GM18868 (cell line): ENCODE measurements around the gene OSBPL6.
"Not testable (repeated sequence)": the region's sequence is repeated elsewhere in the genome, so short reads cannot be mapped to it uniquely, and the experiment has no call there.

Source experiments
- ATAC-seq: cut with Tn5 transposase; IDR thresholded peaks from one replicate; pipeline ENCODE4 v1.9.1; 2021; ENCODE audit warnings: mild to moderate bottlenecking, moderate library complexity; ENCODE audit not compliant: unreplicated experiment

OSBPL6 gene

DNA sequence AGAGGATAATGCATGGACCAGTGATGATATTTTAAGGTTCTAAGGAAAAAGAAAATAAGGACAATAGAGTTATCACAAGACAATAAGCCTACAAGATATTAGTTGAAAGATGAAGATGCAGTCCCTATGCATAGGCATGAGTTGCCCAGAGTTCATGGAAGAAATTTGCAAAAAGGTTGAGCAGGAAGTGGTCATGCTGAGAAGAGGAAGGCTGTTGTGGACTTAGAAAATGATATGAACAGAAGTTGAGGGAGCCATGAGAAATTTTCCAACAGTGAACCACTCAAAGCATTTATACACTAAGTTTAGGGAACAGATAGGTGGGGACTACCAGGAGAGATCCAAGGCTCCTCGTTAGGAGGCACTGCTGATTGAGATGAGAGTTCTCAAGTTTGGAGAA, 3.5 kb downstream of the OSBPL6 start:
- no peak for ATAC-seq

DNA sequence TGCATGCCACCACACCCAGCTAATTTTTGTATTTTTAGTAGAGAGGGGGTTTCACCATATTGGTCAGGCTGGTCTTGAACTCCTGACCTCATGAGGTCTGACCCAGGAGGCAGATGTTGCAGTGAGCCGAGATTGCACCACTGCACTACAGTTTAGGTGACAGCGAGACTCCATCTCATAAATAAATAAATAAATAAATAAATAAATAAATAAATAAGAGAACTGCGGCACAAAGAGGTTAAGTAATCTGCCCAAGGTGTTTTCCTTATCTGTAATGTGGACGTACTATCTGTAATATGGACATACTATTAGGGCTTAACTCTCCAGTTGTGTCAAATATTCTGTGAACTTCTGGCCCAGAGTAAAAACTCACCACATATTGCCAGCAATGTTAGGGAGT, 4.1 kb downstream of the OSBPL6 start:
- ATAC-seq: not testable (repeated sequence)

DNA sequence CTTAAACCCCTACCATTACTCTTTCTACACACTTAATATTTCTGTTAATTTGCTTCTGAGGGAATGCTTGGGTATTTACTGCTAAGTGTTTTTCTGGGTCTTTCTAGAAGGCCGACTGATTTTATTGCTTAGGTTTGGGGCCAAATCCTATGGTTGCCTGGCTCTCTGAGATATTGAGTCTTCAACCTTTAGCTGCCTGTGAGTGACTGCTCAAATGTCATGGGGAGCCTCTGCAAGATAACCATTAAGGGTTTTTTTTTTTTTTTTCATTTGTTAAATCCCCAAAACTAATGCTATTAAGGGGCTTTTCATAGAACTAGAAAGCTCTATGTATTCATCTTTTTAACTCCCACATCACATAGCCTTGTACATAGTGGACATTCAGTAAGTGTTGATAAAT, 5.0 kb downstream of the OSBPL6 start:
- no peak for ATAC-seq

DNA sequence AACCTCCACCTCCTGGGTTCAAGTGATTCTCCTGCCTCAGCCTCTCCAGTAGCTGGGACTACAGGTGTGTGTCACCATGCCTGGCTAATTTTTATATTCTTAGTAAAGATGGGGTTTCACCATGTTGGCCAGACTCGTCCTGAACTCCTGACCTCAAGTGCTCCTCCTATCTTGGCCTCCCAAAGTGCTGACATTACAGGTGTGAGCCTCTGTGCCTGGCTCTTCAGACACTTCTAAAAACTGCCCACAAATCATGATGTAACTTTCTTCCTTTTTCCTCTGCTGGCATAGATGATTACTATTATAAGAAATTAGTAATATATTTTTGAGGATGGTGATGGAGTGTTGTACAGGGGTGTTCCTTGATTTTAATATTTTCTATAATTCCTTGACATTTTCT, 6.0 kb downstream of the OSBPL6 start:
- no peak for ATAC-seq

DNA sequence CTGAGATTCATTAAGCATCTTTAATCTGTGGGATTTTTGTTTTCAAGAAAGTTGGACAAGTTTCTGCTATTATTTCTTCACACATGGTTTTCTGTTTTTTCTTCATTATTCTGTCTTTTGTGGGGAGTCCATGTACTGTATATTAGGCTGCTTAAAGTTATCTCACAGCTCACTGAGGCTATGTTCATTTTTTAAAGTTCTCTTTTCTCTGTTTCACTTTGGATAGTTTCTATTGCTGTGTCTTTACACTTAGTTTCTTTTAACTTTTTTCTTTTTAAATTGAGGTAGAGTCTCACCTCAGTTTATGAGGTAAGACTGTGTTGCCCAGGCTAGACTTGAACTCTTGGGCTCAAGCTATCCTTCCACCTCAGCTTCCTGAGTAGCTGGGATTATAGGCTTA, 8.6 kb downstream of the OSBPL6 start:
- ATAC-seq: no peak

DNA sequence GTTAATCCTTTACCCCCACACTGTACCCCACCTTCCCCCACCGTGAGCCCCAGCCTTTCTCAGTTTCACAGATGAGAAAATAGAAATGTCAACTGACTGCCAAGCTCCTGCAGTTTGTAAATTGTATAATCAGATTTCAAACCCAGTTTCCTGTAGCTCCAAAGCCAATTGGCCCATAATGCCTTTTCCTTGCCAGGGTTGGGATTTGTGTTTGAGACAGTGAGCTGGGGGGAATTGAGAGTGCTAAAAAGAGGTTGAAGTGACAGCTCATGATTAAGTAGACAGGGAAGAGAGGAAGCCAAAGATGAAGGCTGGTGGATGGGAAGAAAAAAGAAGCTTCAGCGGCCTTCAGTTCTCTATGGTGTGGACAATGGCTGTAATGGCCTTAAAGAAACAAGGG, 10.7 kb downstream of the OSBPL6 start:
- no peak for ATAC-seq

DNA sequence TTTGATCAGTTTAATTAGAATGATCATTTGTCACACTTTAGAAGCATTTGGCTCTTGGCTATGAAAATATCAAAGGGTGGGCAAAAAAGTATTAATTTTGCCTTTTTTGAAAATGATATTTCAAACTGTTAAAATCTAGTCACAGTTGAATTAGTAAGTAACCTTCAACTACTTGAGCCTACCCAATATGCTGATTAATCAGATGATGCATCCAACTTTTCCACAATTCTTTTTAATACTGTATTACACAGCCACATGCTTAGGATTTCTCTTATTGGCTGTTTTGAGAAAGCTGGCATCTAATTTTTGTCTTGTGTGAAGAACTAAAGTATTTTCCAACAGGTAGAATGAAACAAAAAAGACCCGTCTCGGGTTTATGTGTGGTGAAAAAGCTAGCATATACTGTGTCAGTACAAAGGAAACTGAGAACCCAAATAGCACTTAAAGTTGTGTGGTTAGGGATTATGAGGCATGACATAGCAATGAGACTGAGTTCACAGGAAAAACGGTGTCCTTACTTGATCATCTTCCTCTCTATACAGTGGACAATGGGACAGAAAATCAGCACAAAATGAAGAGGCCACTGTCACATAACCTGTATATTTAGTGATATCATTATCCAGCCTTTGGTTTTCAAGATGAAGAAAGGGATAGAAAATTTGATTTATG, 11.7 kb downstream of the OSBPL6 start:
- ATAC-seq: no peak

DNA sequence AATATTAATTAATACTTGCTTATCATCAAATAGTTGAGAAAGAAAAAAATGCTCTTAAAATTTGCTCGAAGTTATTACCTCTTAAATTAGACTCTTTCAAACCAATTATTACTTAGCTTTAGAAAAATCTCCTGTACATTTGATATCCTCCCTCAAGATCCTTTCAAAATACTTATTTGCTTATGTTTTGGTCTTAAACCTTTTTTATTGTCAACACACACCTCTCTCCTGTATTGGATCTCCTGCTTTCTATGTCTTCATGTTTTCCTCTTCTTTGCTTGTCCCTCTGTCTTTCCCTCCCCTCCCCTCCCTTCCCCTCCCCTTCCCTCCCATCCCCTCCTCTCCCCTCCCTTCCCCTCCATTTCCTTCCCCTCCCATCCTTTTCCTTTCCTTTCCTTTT, 14.0 kb downstream of the OSBPL6 start:
- no peak for ATAC-seq

DNA sequence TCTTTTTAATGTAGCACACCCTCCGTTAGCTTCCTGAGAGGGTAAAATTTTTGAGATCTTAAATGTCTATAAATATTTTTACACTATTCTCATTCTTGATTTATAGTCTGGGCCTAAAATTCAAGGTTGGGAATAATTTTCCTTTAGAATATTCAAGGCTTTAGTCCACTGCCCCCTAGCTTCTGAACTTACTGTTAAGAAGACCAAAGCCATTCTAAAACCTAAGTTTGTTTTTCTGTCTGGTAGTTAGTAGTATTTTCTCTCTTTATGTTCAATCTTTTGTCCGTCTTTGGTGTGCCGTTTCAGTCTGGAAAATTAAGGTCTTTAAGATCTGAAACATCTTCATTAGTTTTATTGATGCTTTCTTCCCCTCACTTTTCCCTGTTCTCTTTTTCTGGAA, 14.5 kb downstream of the OSBPL6 start:
- ATAC-seq: no peak

DNA sequence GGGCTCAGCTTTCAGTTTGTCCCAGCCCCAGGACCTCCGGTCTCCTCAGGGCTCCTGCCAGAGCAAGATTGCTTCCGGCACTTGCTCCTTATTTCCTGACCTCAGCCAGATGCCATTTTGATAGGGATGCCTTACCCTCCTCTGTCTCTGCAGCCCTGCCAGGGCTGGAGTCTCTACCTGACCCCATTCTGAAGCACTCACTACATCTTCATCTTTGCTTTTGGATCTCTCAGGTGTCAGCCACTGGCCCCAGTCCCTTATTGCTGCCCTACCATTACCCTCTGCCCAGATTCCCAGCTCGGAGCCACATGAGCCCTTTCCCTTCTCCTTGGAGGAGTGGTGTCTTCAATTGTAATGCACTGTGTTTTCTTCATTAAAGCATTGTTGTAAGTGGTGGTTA, 17.1 kb downstream of the OSBPL6 start:
- ATAC-seq: no peak

DNA sequence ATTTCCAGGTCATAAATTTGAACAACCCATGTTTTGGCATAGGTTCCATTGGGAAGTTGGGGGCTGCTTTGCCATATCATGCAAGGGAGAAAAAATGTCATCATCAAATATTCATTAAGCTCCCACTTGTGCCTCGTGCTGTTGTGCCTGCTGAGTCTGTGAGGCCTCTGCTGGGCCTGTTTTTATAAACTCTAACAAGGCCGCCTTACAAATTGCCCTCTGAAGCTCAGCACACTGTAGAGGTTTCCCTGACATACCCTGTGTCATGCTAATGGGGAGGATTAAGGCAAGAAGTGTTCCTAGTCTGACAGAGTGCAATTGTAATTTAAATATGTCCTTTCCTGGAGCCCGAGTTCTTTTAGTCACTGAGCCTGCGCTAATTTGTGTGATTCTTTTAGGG, 17.6 kb downstream of the OSBPL6 start:
- no peak for ATAC-seq

DNA sequence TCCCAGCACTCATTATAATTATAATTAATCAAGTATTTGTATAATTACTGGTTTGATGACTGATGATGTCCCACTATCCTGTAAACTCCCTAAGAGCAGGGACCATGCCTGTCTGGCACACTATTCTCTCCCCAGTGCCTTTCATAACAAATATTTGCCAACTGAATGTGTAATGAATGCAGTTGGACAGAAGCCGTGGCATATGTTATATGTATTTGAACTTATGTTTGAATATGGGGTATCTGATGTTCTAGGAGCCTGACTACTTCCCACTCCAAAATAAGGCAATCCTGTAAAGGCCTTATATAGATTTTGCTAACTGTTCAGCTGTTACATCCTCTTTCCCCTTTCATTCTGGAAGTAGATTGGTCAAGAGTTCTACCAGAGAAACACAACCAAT, 19.7 kb downstream of the OSBPL6 start:
- ATAC-seq: no peak

DNA sequence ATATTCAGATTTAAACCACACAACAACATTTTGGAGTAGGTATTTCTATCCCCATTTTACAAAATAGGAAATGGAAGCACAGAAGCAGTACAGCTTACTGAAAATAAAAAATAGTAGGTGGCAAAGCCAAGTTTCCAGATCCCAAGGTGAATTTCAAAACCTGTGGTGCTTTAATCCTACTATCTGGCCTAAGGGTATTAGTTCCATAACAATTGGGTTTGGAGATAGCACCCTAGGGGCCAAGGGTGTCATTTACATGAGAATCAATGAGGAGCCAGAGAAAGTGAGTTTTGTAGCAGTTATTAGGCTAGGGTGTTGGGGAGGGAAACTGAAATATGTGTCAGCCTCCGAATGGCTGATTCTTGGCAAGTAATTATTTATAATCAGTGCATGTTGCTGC, 24.9 kb downstream of the OSBPL6 start:
- ATAC-seq: no peak

DNA sequence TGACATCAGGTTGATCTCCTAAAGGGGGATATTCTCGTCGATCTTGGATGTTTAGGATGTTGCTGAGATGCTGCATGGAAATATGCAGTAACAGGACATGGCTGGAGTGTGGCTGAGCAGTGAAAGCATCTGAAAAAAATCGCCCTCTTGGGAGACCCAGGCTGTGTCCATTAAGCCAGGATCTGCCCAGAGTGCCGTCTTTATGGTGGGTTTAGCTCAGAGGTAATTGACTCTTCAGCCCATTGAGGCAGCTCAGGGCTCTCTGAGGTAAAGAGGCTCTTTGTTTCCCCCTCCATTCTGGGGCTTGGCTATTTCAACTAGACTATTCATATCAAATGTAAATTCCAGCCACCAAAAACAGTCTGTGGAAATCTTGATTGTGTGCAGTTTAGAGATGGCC, 26.5 kb downstream of the OSBPL6 start:
- no peak for ATAC-seq

DNA sequence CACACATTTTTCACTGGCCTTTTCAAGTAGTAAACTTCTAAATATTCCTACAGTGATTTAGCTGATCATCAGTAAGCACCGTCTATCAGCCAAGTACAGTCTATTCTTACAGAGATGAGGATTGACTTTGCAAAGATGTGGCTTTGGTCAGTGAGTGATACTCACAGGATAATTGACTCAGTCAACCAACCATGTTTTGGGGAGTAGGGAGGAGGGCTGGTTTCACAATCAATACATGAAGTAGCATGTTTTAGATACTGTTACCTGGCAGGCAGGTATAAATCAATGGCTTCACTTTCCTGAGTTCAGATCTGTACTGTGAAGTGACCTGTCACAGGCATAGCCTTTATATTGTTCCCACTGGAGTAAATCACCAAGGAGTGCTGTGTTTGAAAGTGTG, 27.2 kb downstream of the OSBPL6 start:
- ATAC-seq: no peak

DNA sequence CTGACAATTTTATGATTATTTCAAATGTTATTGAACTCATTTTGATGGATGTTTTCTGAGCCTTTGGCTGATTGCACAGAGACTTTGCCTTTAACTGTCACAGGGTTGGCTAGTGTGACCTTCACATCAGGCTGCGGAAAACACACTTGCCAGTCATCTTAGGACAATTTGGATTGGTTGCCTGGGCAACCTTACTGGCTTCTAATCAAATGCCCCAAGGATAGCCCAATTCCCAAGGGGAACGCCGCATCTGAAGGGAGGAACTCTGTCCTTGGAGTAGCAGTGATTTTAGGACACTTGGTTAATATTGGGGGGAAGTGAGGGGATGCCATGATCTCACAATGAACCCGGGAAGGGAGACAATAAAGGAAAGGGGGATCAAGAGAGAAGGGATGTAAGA, 29.5 kb downstream of the OSBPL6 start:
- ATAC-seq: no peak

DNA sequence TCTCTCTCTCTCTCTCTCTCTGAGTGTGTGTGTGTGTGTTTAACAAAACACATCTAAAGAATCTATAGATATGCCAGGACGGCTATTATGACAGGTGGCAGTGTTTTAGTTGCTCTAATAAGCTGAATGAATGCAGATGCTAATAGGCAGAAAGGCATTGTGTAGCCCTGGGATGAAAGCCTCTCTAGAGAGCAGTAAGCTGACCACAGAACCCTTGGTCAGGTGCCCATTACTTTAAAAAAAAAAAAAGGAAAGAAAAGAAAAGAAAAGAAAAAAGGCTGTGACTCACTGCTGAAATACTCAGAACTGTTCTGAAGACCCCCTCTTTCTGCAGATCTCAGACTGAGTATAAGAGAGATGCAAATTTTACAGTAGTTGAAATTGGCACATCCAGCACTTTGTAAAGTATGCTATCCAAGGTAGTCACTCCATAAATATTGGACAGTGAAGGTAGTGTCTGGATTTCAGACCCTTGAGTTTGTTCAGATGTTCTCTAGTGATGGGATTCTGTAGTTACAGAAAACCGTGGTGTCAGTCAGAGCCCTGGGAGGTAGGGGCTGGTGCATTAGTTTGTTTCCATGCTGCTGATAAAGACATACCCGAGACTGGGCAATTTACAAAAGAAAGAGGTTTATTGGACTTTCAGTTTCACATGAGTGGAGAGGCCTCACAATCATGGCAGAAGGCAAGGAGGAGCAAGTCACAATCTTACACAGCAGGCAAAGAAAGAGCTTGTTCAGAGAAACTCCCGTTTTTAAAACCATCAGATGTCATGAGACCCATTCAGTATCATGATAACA, 30.9 kb downstream of the OSBPL6 start:
- ATAC-seq: no peak

DNA sequence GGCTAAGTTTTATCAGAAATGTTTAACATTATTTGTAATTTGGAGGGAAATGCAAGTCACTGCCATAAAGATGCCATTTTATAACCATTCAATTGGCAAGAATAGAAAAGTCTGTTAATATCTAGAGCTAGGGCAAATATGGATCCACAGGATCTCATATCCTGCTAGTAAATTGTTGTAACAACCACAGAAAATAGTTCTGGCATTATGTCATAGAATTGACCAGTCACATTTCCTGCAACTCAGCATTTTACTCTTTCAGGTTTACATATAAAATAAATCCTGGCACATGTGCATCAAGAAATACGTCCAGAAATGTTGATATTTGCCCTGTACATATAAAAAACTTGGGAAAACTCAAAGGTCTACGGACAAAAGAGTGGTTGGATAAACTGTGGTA, 32.9 kb downstream of the OSBPL6 start:
- no peak for ATAC-seq

DNA sequence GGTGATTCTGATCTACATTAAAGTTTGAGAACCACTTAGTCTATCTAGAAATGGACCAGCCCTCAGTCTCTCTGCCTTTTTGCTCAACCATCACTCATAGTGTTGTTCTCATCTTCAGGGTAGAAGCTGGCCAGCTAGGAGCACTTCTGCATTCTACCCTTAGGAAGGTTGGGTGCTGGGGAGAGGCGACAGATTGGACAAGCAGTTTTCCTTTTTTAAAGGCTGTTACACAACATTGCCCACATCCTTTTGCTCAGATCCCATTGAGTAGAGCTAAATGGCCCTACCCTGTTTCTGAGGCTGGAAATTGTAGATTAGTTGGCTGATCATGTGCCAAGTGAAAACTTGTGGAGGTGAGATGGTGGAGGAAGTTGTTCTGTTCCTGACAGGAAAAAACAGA, 35.6 kb downstream of the OSBPL6 start:
- ATAC-seq: no peak

DNA sequence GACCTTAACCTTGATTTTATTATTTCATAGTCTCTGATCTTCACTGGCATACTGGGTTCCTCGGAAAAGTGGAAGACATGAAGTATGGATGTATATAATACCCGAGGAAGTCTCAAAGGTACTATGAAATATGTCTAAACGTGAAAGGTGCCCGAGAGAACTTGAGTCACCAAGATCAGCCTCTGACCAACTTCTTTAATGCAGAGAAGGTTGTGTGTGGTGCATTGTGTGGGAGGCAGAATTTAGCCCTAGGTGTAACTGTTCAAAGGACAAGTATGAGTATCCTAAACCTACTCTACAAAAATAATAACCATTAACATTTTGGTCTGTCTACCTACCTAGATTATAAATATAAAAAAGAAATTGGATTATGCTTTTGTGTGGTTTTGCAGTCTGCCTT, 36.1 kb downstream of the OSBPL6 start:
- no peak for ATAC-seq

DNA sequence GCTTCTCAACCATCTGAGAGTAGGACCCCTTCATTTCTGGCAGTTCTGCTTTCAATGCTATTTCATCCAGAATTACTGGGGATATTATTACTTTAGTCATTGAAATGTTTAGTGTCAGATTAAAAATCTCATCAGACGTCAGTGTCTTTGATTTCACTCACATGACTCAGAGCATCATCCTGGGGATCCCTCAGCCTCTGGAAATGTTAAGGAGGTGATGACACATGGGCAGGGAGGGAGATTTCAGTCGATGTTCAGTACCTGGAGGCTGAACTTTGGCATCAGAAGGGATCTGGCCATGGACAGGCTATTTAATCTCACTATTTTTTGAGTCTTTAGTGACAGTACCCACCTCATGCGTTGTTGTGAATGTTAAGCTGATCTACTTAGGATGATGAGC, 39.1 kb downstream of the OSBPL6 start:
- no peak for ATAC-seq

DNA sequence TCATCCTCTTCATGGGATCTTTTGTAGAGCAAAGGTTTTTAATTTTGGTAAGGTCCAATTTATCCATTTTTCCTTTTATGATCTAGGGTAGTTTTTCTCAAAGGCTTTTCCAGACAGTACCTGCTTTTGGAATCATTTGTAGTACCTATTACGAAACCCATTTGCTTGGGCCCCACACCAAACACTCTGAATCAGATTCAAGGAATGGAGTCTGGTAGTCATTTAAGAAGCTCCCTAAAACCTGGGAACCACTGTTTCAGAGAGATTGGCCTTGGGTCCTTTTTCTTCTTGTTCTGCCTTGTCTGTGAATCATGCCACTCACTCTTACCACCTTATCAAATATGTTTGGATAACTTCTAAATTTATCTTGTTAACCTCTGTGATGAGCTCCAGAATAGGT, 40.3 kb downstream of the OSBPL6 start:
- ATAC-seq: no peak
